ENCODE data around the gene WDR89. TPM values are rescaled to one million over a fixed set of nuclear protein-coding genes. Genes with fewer than 3 reads are reported as not detected.

WDR89 gene
- total and polyA plus RNA-seq, 2 experiments from 2014 or later = 21.5 to 31.8 TPM

DNA sequence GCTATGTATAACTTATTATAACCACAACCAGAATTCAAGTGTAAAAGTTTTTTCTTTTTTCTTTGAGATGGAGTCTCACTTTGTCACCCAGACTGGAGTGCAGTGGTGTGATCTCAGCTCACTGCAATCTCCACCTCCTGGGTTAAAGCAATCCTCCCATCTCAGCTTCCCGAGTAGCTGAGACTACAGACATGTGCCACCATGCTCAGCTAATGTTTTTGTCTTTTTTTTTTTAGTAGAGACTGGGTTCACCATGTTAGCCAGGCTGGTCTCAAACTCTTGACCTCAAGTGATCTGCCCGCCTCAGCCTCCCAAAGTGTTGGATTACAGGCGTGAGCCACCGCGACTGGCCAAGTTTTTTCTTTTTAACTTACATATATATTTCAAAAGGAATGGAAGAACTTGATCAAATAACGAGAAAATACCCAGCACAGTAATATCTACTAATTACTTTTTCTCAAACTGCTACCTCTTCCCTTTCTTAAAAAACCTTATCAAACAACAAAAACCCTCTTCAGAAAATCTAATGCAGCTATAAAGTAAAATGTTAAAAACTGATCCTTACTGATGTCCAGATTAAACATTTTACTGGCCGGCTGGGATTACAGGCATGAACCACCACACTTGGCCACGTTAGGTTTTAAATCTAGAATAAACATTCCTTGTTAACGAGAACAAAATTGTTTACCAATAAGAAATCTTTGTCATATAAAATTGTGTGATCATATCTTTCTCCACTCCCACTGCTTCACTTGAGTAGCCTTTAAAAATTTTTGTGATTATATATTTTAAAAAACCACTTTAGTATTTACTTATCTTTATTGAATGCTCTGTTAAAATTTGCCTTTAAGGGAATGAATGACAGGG is 41.3 kb upstream of the WDR89 start:
- Histone ChIP-seq H3F3A (replicated peaks; ENCODE audit: low read depth) (no peaks in the 10 kb centered on the region), H3K4me2 (no peak overlapping the region), H3K36me3 (ENCODE audit: insufficient read depth) (no peaks in the 10 kb centered on the region), H3K79me2 (replicated peaks; ENCODE audit: insufficient read depth) (no peaks in the 10 kb centered on the region), H3K9me2 (ENCODE audit: insufficient read depth) (no peaks in the 10 kb centered on the region), H3K4me1 (ENCODE audit: insufficient read depth) (no peaks in the 10 kb centered on the region), H3K27ac (ENCODE audit: low read depth) (no peak overlapping the region), H3K4me3 (no peak overlapping the region), H3K27me3 (ENCODE audit: insufficient read depth) (no peaks in the 10 kb centered on the region), H2AFZ (no peak overlapping the region), H4K20me1 (replicated peaks; ENCODE audit: insufficient read depth) (no peaks in the 10 kb centered on the region)
- ATAC-seq = no peak
- Mint-ChIP-seq H3K27me3 (ENCODE audit: insufficient read depth, low read depth, poor library complexity) (peaks cover 2% of the 10 kb centered on the region), H3K9me3 (no peaks in the 10 kb centered on the region), H3K4me3 (no peak overlapping the region), H3K4me1 (no peaks in the 10 kb centered on the region), H3K36me3 (ENCODE audit: low read depth) (no peaks in the 10 kb centered on the region), H3K27ac (no peak overlapping the region)
- no peak for DNase-seq (ENCODE audit: low spot score)
- TF ChIP-seq, protein P1, sequence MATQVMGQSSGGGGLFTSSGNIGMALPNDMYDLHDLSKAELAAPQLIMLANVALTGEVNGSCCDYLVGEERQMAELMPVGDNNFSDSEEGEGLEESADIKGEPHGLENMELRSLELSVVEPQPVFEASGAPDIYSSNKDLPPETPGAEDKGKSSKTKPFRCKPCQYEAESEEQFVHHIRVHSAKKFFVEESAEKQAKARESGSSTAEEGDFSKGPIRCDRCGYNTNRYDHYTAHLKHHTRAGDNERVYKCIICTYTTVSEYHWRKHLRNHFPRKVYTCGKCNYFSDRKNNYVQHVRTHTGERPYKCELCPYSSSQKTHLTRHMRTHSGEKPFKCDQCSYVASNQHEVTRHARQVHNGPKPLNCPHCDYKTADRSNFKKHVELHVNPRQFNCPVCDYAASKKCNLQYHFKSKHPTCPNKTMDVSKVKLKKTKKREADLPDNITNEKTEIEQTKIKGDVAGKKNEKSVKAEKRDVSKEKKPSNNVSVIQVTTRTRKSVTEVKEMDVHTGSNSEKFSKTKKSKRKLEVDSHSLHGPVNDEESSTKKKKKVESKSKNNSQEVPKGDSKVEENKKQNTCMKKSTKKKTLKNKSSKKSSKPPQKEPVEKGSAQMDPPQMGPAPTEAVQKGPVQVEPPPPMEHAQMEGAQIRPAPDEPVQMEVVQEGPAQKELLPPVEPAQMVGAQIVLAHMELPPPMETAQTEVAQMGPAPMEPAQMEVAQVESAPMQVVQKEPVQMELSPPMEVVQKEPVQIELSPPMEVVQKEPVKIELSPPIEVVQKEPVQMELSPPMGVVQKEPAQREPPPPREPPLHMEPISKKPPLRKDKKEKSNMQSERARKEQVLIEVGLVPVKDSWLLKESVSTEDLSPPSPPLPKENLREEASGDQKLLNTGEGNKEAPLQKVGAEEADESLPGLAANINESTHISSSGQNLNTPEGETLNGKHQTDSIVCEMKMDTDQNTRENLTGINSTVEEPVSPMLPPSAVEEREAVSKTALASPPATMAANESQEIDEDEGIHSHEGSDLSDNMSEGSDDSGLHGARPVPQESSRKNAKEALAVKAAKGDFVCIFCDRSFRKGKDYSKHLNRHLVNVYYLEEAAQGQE (IDR thresholded peaks at IDR 0.05; ENCODE audit: unreplicated experiment) = no peak
- TF ChIP-seq JUNB (IDR thresholded peaks at IDR 0.05; ENCODE audit: unreplicated experiment) = no peak
- TF ChIP-seq STAT1 (IDR thresholded peaks at IDR 0.05; ENCODE audit: unreplicated experiment) = no peak
- no peak for TF ChIP-seq EZH2 (IDR thresholded peaks at IDR 0.05; ENCODE audit: low read depth, unreplicated experiment)

DNA sequence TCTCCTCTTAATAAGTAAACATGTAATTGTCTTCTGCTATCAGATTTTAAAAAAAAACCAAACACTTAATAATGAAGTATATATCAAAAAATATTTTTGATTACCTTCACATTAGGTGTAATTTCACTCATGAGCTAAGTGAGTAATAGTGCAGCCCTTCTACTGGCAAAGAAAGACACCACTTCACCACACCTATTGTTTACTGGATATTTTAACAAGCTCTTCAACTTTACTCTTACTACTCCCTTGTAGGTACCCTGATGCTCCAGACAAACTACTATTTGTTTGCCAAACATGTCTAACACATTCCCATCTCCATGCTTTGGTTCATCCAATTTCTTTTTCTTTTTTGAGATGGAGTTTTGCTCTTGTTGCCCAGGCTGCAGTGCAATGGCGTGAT is 36.9 kb upstream of the WDR89 start:
- DNase-seq (ENCODE audit: low spot score) (no peak), ATAC-seq (no peak)

DNA sequence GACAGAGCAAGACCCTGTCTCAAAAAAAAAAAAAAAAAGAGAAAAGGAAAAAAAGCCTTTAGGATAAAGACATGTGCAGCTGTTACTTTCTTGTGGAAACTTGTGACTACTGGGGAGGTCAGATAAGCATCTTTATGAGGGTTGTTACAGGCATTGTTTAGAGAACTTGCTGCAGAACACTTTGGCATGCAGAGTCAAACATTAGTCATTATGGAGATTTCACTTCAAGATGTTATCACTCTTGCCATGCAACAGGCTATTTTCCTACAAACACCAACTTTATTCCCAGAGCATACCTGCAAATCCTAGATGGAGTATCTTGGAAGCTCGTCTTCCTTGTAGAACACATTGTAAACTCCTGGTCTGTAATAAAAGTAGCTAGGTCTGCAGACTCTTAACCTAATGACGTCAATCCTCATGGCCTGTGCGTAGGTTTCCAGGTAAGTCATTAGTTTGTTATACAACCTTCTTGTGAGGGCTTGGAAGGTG is 36.3 kb upstream of the WDR89 start:
- H3K27ac Mint-ChIP-seq = no peak overlapping the region
- Histone ChIP-seq H3K36me3 (ENCODE audit: insufficient read depth) (no peaks in the 10 kb centered on the region), H3K4me1 (ENCODE audit: insufficient read depth) (no peaks in the 10 kb centered on the region), H3K4me3 (no peak overlapping the region), H3K4me2 (no peak overlapping the region), H3K27me3 (ENCODE audit: insufficient read depth) (no peaks in the 10 kb centered on the region), H3K27ac (ENCODE audit: low read depth) (no peak overlapping the region), H3F3A (replicated peaks; ENCODE audit: low read depth) (no peaks in the 10 kb centered on the region), H3K79me2 (replicated peaks; ENCODE audit: insufficient read depth) (no peaks in the 10 kb centered on the region), H3K9me2 (ENCODE audit: insufficient read depth) (no peaks in the 10 kb centered on the region), H4K20me1 (replicated peaks; ENCODE audit: insufficient read depth) (no peaks in the 10 kb centered on the region), H2AFZ (no peak overlapping the region)
- no peaks in the 10 kb centered on the region for H3K9me3 Mint-ChIP-seq
- H3K4me1 Mint-ChIP-seq = no peaks in the 10 kb centered on the region
- DNase-seq (ENCODE audit: low spot score) (no peak), ATAC-seq (no peak)
- no peaks in the 10 kb centered on the region for H3K36me3 Mint-ChIP-seq (ENCODE audit: low read depth)
- peaks cover 4% of the 10 kb centered on the region for H3K27me3 Mint-ChIP-seq (ENCODE audit: insufficient read depth, low read depth, poor library complexity)
- no peak overlapping the region for H3K4me3 Mint-ChIP-seq
- TF ChIP-seq EZH2 (IDR thresholded peaks at IDR 0.05; ENCODE audit: low read depth, unreplicated experiment) (no peak), STAT1 (IDR thresholded peaks at IDR 0.05; ENCODE audit: unreplicated experiment) (no peak), ZNF114 (CRISPR knock-in tag; IDR thresholded peaks at IDR 0.05) (no peak), ZNF331 (CRISPR knock-in tag; IDR thresholded peaks at IDR 0.05; ENCODE audit: low read depth) (no peak)

More for the DNA sequence above, 36.9 kb upstream of the WDR89 start:
- Histone ChIP-seq H3K9me2 (ENCODE audit: insufficient read depth) (no peaks in the 10 kb centered on the region), H3K4me2 (no peak overlapping the region), H2AFZ (no peak overlapping the region), H3K4me3 (no peak overlapping the region), H3K27me3 (ENCODE audit: insufficient read depth) (no peaks in the 10 kb centered on the region), H4K20me1 (replicated peaks; ENCODE audit: insufficient read depth) (no peaks in the 10 kb centered on the region), H3K79me2 (replicated peaks; ENCODE audit: insufficient read depth) (no peaks in the 10 kb centered on the region), H3K27ac (ENCODE audit: low read depth) (no peak overlapping the region), H3K4me1 (ENCODE audit: insufficient read depth) (no peaks in the 10 kb centered on the region), H3F3A (replicated peaks; ENCODE audit: low read depth) (no peaks in the 10 kb centered on the region), H3K36me3 (ENCODE audit: insufficient read depth) (no peaks in the 10 kb centered on the region)
- Mint-ChIP-seq H3K27me3 (ENCODE audit: insufficient read depth, low read depth, poor library complexity) (peaks cover 2% of the 10 kb centered on the region), H3K9me3 (no peaks in the 10 kb centered on the region), H3K36me3 (ENCODE audit: low read depth) (no peaks in the 10 kb centered on the region), H3K27ac (no peak overlapping the region), H3K4me1 (no peaks in the 10 kb centered on the region), H3K4me3 (no peak overlapping the region)
- TF ChIP-seq ZNF114 (CRISPR knock-in tag; IDR thresholded peaks at IDR 0.05) = no peak
- TF ChIP-seq EZH2 (IDR thresholded peaks at IDR 0.05; ENCODE audit: low read depth, unreplicated experiment) = no peak
- no peak for TF ChIP-seq CREB1 (CRISPR knock-in tag; IDR thresholded peaks at IDR 0.05; ENCODE audit: low read depth)

All from GM23338 (cell line).